Osteocyte (in vitro differentiated cells): ENCODE results near the gene CENPX. TPM values are rescaled to one million over a fixed set of nuclear protein-coding genes. Genes with fewer than 3 reads are reported as not detected.

Experiments used
- DNase-seq: peaks from one replicate; pipeline ENCODE4 v3.0.0; 2021; ENCODE audit warnings: mixed read lengths; ENCODE audit not compliant: unreplicated experiment; ENCODE audit errors: extremely low spot score
- H3K27ac Mint-ChIP-seq: one replicate; pipeline ENCODE4 v1.8.0; 2021; ENCODE audit warnings: mild to moderate bottlenecking, mixed read lengths; ENCODE audit not compliant: unreplicated experiment
- H3K27me3 Mint-ChIP-seq: one replicate; pipeline ENCODE4 v1.8.0; 2021; ENCODE audit warnings: mixed read lengths; ENCODE audit not compliant: unreplicated experiment
- H3K36me3 Mint-ChIP-seq: one replicate; pipeline ENCODE4 v1.8.0; 2021; ENCODE audit warnings: mixed read lengths; ENCODE audit not compliant: unreplicated experiment
- H3K4me1 Mint-ChIP-seq: one replicate; pipeline ENCODE4 v1.8.0; 2021; ENCODE audit warnings: mixed read lengths; ENCODE audit not compliant: unreplicated experiment
- H3K4me3 Mint-ChIP-seq: one replicate; pipeline ENCODE4 v1.8.0; 2021; ENCODE audit warnings: mild to moderate bottlenecking, moderate library complexity, mixed read lengths; ENCODE audit not compliant: unreplicated experiment
- H3K9me3 Mint-ChIP-seq: one replicate; pipeline ENCODE4 v1.8.0; 2021; ENCODE audit warnings: mixed read lengths; ENCODE audit not compliant: unreplicated experiment
- CTCF ChIP-seq: fragments of 200-600 bp; sonication (generic); IDR thresholded peaks from 2 replicates; pipeline ENCODE4 v1.5.0; 2021; ENCODE audit warnings: antibody characterized with exemption, mild to moderate bottlenecking, moderate library complexity
- total RNA-seq: library from RNA; stranded (reverse); gene quantifications from 2 replicates; pipeline ENCODE4 v1.2.1, GENCODE V29; 2021

Gene CENPX
- total RNA-seq, 1 donor from 2014 or later, result 31.7 TPM

- peaks cover 19% of the 10 kb centered on the region for H3K4me1 Mint-ChIP-seq
- H3K4me3 Mint-ChIP-seq, result no peak overlapping the region
- peaks cover 6% of the 10 kb centered on the region for H3K36me3 Mint-ChIP-seq
- no peak for DNase-seq
- H3K9me3 Mint-ChIP-seq, result no peaks in the 10 kb centered on the region
- H3K27me3 Mint-ChIP-seq, result no peaks in the 10 kb centered on the region
- H3K27ac Mint-ChIP-seq, result no peak overlapping the region
- TF ChIP-seq CTCF, result no peak
These were observed 21.7 kb downstream of the CENPX start for GRCh38 chr17:82000803-82001570.

GRCh38 chr17:81999976-82000802 lies 22.5 kb downstream of the CENPX start:
- Mint-ChIP-seq H3K9me3 (no peaks in the 10 kb centered on the region), H3K27me3 (no peaks in the 10 kb centered on the region), H3K27ac (no peak overlapping the region), H3K4me1 (peaks cover 19% of the 10 kb centered on the region), H3K36me3 (peaks cover 8% of the 10 kb centered on the region), H3K4me3 (no peak overlapping the region)
- no peak for TF ChIP-seq CTCF
- DNase-seq, result no peak

DNA sequence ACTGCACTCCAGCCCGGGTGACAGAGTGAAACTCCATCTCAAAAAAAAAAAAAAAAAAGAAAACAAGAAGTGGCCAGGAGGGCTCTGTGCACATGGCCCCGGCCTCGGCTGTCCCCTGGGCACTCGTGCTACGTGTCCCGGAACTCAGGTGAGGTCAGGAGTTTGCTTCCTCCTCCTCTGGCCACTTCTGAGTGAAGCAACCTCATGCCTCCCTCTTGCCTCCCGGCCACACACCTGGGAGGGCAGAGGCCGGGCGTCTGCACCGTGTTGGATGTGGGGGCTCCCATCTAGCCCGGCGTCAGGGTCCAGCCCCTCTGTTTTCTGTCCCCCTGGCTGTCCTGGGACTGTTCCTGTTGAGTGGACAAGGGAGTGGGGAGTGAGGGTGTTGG lies 23.1 kb downstream of the CENPX start:
- Mint-ChIP-seq H3K27me3 (no peaks in the 10 kb centered on the region), H3K27ac (no peak overlapping the region), H3K9me3 (no peaks in the 10 kb centered on the region), H3K4me1 (peaks cover 22% of the 10 kb centered on the region), H3K36me3 (peaks cover 10% of the 10 kb centered on the region), H3K4me3 (no peak overlapping the region)
- TF ChIP-seq CTCF, result no peak
- no peak for DNase-seq

DNA sequence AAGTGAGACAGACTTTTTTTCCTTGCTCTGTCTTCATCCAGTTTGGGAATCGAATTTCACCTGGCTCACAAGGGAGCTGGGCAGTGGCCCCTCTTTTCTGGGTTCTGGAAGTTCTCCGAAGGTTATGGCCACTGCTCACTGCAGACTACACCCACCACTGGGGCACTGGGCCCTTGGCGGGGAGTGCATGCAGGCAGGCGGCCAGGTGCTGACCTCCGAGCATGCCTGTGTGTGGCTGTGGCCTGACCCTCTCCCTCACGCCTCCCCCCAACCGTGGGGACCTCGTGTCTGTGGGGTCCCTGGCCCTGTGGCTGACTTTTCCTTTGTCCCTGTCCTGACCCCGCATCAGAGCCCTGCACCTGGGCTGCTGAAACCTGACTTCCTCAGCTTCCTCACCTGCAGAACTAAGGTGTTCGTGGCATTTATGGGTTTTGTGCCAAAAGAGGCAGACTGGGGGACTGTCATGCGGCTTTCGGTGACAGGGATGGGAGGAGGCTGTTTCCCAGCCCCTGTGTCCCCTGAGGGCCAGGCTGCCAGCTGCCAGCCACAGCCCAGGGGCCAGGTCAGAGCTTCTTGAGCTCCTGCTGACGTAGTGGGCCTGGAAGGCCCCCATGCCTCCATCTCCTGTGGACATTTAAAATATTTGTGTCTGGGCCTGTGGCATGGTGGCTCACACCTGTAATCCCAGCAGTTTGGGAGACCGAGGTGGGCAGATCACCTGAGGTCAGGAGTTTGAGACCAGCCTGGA lies 23.8 kb downstream of the CENPX start:
- DNase-seq, result no peak
- TF ChIP-seq CTCF, result no peak
- Mint-ChIP-seq H3K9me3 (no peaks in the 10 kb centered on the region), H3K4me1 (peaks cover 17% of the 10 kb centered on the region), H3K27ac (no peak overlapping the region), H3K27me3 (no peaks in the 10 kb centered on the region), H3K36me3 (peaks cover 10% of the 10 kb centered on the region), H3K4me3 (no peak overlapping the region)
